DMS 273 (cell line): ENCODE measurements around the gene KCND3.

ENCODE experiments used
- DNase-seq: peaks from one replicate; lab custom pipeline; 2025; ENCODE audit not compliant: unreplicated experiment; lab: John Stamatoyannopoulos, UW

The KCND3 gene

DNA sequence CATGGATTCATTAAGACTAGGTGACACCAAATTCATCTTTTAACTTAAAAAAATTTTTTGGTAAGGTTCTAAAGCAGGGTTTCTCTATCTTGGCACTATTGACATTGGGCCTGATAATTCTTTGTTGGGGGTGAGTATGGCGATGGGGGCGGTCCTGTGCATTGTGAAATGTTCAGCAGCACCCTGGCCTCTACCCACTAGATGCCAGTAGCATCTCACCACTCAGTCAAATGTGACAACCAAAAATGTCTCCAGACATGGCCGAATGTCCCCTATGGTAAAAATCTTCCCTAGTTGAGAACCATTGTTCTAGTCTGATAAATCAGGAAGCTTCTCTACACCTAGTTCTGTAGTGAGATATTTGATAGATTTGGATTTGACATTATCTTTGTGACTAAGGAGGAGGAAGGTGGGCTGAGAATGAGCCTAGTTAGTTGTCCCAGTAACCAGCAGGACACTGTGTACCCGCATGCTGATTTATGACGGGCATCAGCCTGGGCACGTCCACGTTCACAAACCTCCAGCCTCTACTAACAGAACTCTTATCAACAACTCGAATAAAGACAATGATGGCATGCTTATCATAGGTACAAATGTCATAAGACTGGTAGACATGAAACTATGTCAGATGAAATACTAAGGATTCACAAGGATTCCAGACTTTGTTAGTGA is 104.6 kb downstream of the KCND3 start:
- no peak for DNase-seq

DNA sequence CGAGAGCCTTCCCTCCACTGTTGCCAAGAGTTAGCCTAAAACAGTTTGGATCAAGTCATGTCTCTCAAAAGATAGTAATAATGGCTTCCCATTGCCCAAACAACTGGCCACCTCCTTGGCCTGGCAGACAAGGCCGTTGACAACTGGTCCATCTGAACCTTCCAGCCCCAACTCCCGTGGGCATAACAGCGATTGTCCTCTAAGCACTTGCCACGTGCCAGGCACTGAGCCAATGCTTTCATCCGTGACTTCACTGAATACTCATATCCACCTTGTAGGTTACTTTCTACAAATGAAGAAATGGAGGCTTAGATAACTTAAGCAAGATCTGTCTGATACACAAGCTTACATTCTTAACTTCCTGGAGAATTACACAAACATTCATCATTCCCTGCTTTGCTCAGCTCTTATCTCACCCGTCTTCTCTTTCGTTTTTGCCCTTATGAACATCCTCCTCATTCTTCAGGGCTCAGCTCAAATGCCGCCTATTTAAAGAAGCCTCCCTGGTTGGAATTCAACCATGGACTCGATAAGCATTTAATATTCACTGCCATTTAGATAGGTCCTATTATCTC is 106.4 kb downstream of the KCND3 start:
- peak; percentile 23 for DNase-seq

DNA sequence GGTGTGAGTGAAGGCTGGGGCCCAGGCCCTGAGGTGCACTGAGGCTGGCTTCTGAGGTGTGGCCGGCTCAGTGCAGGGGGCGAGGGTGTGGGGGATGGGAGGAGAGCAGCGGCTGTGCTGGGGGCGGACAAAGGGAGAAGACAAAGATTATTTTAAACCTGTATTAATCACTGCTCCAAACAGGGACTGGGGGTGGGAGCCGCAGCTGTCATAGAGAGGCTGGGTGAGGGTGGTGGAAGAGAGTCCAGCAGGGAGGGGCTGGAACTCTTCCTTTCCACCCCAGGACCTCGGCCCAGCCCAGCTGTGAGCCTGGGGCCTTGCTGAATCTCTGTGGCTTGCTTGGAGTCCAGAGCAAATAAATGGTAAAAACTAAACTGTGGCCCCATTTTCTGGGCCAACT is 106.9 kb downstream of the KCND3 start:
- DNase-seq: peak; percentile 24

DNA sequence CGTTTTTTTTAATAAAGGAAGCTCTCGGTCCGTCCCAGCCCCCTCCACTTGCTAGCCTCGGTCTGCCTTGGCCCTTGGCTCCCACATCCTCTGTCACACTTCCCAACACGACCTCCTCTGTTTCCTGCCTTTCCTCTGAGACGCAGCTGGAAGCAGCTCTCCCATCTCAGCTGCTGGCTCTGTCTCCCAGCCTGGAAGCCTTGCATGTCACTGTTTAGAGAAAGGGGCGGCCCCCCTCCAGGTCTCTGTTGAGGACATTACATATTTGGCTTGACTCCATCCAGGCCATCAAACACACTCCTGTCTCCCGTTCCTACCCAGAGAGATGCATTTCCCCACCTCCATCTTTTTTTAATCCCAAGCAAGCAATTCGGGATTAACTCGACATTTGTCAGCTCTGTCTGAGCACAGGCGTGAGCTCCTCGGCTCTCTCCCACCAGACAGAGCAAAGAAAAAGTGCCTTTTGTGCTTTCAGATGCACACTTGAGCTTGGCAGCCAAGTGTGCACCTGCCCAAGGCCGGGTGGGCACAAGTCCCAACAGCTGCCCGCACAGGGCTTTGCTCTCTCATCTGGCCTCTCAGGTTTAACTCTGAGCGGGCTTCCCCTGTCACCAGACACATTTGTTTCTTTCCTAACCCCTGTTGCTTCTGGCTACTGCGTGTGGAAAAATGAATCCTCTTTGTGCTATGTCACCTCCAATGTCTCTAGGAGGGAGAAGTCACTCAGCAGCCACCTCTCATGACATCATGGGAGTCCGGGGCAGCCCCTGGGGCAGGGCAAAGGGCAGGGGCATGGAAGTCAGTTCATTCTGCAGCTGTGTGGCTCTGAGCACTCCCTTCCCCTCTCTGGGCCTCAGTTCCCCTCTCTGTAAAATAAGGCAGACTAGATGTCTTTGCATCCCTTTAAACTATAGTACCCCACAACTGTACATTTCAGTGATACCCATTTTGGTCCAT is 108.3 kb downstream of the KCND3 start:
- DNase-seq: peak; percentile 29

DNA sequence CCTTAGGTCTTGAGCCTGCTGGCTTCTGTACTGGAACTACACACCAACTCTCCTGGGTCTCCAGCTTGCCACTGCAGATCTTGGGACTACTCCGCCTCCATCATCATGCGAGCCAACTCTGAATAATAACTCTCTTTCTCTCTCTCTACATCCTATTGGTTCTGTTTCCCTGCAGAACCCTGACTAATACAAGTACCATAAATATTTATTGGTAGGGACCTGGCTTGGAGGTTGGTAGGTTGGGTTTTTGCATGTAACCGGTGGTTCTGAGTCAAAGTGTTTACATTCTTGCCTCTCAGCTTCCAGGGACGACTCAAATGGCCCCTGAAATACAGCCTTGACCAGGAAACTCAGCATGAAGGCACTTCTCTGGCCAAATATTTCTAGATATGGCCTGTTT is 110.4 kb downstream of the KCND3 start:
- DNase-seq: no peak

DNA sequence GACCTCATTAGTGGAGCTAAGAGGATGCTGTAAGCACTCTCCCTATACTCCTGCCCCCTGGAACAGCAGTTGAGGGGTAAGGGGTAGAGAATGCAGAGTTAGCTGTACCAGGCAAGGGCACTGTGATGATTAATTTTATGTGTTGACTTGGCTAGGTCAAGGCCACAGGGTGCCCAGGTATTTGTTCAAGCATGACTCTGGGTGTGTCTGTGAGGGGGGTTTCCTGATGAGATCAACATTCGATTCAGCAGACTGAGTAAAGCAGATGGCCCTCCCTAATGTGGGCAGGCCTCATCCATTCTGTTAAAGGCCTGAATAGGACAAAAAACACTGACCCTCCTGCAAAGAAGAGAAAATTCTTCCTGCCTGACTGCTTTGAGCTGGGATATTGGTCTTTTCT is 110.8 kb downstream of the KCND3 start:
- no peak for DNase-seq

DNA sequence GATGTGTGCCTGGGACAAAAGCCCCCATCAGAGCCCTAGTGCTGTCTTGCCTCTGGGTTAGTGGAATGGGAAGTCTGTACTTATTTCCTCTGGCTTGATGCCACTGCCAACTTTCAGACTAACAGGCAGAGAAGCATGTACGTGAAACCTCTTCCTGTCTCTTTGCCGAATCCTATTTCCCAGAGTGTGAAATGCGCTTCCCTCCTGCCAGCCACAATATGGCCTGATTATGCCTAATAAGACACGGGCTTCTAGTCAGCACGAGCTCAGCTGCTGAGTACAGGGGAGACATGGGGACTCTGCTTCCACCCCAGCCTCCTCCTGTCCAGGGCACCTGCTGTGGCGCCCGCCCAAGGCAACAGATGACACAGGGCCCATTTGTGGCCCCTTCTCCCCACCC is 111.4 kb downstream of the KCND3 start:
- peak; percentile 80 for DNase-seq

DNA sequence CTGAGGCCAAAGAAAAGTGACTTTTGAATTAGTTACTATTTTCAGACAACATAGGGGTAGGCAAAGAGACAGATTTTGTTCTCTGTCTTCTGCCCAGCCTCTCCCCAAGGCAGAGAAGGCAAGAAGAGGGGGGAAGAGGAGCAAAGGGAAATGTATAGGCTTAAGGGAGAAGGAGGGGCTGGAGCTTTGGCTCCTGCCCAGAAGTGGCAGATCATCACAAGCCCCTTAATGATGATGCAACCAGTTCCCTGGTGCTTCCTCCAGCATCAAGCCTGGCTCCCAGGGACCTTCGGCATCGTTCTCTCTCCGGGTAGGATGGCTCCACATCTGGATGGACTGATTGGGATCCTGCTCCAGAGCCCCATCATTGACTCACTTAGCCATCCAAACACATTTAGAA is 112.8 kb downstream of the KCND3 start:
- DNase-seq: peak; percentile 58

DNA sequence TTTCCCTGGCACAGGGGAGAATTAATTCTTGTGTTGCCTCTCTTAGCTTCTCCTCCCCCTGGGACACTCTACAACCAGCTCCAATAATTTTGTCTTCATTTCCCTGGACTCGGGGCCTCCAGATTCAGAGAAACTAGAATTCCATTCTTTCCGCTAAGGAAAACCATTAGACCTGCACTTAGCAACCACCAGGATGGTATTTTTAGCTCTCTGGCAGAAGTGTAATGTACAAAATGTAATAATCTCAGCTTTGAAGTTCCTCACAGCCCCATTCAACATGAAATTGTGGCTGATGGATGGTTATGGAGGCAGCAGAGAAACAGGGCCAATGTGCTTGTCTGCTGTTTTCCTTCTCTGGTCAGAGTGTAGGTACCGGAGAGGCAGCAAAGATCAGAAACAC is 113.8 kb downstream of the KCND3 start:
- no peak for DNase-seq

DNA sequence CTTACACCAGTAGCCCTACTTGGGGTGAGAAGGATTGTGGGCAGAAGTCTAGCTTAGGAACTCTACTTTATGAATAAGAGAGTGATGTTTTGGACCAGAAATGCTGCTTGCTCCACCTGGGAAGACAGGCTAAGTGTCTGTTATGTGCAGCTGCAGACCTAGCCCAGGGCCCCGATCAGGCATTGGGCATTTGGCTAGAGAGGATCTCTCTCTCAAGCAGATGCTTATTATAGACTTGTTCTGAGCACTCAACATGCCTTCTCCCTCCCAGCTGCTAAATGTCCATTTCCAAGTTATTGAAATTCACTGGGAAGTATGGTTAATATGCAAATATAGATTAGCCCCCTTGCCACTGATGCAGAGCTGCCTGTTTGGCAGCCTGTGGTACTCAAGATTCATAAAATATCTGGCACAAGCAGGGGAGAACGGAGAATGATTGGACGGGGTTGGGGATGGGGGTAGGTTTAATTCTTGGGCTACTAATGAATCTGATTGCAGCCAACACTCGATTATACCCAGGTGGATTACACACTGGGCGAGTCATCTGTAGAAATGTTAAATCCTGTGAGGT is 115.9 kb downstream of the KCND3 start:
- peak; percentile 58 for DNase-seq

DNA sequence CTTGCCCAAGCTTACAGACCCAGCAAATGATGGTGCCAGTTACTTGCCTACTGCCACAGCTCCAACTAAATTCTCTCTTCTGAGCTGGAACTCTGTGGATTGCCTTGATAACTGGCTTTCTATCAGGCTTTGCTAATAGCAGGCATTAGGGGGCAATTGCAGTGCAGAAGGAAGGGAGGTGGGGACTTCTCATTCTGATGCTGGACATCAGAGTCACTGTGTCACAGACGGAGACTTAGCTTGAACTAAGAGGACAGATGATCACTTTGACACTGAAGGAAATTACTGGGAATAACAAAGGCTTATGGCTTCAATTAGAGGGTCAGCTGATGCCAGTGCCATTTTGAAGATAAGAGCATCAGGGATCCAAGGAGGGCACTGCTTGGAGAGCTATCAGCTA is 119.3 kb downstream of the KCND3 start:
- no peak for DNase-seq

DNA sequence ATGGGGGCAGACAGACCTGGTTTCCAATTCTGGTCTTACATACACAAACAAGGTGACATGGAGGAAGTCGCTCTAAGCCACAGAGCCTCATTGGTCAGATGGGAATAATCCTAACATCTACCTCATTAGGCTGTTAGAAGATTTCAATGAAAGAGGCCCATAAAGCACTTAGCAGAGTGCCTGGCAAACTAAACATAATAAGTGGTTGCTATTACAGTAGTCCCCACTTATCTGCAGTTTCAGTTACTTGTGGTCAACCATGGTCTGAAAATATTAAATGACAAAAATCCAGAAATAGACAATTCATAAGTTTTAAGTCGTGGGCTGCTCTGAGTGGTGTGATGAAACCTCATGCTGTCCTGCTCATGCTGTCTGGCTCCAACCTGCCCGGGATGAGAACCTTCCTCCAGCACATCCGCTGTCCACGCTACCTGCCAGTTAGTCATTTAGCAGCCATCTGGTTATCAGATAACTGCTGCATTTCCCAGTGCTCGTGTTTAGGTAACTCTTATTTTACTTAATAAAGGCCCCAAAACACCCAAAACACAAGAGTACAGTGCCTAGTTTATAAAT is 121.5 kb downstream of the KCND3 start:
- peak; percentile 15 for DNase-seq

DNA sequence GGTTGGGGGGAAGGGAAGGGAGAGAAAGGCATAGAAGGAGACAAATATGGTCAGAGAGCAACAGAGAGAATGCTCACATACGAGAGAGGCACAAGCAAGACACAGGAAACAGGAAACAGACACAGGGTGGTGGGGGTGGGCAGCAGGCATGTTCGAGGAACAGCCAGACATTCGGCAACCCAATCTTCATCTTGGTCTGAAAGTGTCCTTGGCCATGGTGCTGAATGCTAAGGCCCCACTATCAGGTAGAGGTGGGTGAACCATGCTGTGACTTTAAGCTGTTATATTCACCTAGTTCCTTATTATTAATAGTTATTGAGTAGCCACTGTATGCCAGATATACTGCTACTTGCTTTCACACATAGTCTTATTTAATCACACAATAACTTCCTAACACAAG is 124.6 kb downstream of the KCND3 start:
- DNase-seq: no peak

DNA sequence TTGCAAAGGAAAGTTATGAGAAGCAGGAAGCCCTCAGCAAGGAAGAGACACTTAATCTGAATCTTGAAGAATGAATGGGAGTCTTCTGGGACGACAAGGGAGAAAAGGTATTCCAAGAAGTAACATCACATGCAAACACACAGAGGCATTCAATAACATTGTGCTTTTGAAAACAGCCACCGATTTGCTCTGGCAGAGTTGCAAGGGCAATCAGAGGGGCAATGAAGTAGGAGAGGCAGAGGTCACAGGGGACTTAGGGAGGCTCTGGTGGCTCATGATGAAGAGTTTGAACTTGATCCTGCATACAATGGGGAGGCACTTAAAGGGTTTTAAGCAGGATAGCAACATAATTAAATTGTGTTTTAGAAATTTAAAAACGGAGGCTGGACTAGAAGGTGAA is 126.1 kb downstream of the KCND3 start:
- no peak for DNase-seq

DNA sequence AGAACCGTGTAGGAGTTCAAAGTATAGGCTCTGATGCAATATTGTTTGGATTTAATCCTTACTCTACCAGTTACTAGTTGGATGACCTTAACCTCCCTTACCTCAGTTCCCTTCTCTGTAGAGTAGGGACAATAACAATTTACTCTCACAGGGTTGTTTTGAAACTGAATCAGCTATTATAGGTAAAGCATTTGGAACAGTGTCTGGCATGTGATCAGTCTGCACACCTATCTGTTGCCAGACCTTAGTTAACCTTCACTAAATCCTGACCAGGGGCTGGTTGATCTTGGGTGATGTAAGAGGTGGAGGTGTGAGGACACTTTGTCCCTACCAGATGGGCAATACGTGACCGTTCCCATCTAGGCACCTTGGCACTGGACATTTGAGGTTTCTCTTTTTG is 126.9 kb downstream of the KCND3 start:
- no peak for DNase-seq

DNA sequence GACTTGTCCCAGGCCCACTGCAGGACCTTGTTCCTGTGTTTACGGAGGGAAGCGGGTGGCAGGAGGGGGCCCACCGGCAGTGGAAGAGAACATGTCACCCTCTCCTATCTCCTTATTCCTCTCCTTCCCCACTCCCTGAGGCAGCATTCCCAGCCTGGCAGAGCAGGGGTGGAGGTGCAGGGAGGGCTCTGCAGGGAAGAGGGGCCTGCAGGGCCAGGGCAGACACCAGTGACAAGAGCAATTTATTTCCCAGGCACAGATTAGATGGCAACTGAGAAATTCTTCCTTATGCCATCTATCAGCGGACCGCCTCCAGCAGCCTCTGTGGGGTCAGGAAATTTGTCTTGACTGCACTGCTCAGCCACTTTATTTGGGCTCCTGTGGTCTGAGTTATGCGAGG is 127.9 kb downstream of the KCND3 start:
- no peak for DNase-seq

DNA sequence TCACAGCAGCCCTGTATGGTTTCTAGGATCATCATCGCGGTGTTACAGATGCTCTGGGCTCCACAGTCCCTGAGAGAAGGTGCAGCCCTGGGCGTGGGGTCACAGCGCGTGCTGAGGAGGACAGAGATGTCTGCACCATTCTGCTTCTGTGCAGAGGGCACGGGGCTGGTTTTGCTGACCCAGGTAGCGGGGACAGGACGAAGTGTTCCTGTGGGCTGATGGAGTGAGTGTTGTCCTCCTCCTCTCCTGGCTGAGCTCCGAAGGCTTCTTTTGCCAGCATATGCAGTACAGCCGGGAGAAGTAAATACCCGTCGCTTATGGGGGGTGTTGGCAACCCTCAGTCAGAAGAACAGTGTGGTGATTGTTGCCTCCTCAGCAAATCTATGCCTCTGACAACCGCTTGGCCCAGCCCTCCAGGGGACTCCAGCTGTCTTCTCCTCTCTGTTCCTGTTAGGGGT is 132.2 kb downstream of the KCND3 start:
- DNase-seq: peak; percentile 48

DNA sequence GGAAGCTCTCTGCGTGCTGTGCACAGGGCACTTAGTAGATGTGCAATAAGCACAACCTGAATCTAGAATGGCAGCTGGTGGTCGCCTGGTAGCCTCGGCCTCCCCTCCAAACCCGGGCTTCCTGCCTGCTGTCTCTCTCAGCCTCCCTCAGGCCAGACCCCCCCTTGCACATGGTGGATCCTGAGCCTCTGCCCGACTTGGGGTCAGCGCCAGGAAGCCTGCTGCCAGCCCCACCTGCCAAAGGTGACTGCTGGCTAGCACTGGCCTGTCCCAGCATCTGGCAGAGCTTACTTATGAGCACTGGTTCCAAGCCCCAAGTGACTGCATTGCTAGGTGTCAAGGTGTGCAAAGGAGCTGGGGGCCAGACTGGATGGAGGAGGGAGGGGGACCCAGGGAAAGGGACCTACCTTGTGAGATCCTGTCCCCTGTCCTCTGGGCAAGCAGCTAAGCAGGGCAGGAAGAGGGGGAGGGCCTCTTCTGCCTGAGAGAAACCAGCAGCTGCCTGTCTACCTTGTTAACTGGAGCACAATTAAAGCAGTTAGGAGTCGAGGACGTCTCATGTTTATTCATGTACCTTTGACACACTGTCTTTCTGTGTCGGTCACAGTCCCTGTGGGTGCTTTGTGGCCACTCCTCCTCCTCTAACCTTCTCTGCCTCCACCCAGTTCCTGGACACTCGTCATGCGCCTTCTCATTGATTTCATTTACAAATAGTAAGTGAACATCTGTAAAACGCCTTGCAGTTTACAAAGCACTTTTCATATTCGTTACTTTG is 132.9 kb downstream of the KCND3 start:
- peak; percentile 75 for DNase-seq

DNA sequence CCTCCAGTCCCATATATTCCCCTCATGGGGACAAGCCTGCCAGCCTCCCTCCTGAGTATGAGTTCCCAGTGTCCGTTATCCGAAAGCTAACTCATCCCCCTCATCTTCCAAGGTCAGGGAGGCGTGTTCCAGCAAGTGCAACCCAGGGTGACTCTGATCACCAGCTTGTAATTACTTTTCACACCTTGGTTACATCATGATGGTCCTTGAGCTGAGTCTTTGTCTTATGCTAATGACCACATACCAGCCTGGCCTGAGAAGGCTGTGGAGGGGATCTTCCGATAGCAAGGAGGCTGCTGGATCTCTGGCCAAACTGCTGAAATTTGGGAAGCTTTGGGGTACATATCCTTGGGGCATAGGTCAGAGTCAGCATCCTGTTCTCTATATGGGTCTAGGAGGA is 134.2 kb downstream of the KCND3 start:
- no peak for DNase-seq

DNA sequence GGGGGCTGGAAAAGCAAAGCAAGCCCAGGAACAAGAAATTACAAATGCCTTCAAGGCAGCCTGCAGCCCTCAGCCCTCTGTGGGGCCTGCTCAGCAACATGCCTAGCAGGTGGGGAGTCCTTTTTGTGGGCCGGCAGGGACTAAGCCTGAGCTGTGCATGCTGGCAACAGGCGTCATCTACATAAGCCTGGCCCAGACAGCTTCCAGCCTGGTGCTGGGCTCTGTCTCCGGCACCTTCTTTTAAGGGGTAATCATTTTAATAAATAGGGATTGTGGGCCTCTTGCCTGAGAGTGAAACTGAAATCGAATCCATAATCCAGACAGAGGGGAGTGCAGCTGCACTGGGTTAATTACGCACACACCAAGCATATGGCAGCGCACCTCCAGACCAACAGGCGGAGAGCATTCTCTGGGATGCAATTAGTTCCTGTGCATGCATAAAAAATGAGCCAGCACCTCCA is 137.2 kb downstream of the KCND3 start:
- DNase-seq: peak; percentile 95
